Measurements from ENCODE around the gene INPP5D. TPM values are rescaled to one million over a fixed set of nuclear protein-coding genes. Genes with fewer than 3 reads are reported as not detected.

INPP5D gene
- total RNA-seq, 1 experiment from 2014 or later = 12.7 TPM

DNA sequence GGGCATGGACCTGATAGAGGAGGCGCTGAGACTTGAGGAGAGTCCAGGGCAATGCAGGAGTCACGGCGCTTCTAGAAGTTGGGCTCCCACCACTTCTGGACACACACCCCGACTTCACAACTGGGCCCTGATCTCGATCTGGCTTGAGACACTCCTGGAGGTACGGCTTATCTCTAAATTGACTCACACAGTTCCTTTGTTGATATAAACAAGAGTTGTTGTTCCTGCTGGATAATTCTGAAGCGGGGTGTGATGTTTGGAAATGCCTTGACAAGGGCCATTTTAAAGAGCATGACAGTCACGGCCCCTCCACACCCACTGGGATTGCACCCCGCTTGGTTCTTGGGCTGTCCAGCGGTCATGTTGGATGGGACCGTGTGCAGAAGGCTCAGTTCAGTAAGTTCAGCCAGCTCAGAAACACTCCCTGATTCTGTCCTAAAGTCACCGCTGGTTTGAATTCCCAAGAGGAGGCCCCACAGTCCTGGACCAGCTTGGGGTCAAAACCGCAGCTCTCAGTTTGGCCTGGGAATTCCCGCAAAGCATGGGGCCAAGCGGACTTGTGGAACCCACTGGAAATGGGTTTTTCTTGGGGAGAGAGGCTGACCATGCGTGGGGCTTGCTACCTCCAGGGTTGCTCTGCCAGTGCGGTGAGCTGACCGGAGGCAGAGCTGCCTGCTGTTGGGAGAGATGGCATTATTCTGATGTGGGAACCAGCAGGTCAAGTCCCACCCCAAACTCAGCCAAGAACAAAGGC is 37.0 kb upstream of the INPP5D start:
- Histone ChIP-seq H3K4me2 (ENCODE audit: insufficient read depth, insufficient read length, low read length) (no peak overlapping the region), H2BK120ac (ENCODE audit: low read depth, low read length, poor library complexity, severe bottlenecking) (no peak overlapping the region), H3K9me3 (ENCODE audit: control insufficient read depth, low read depth, low read length) (no peaks in the 10 kb centered on the region), H3K27ac (ENCODE audit: insufficient read length, low read depth, low read length) (no peak overlapping the region), H4K20me1 (ENCODE audit: control insufficient read depth, insufficient read depth, insufficient read length) (no peaks in the 10 kb centered on the region), H3K23me2 (ENCODE audit: insufficient read length, low read depth, low read length, poor library complexity, severe bottlenecking) (no peaks in the 10 kb centered on the region), H3K4me1 (ENCODE audit: insufficient read depth, low read length) (no peaks in the 10 kb centered on the region), H3K9ac (ENCODE audit: extremely low read depth, insufficient read length, low read length) (no peak overlapping the region), H2AK5ac (ENCODE audit: insufficient read length, low read length) (no peak overlapping the region), H4K91ac (ENCODE audit: insufficient read length, low read depth, low read length) (no peak overlapping the region), H4K5ac (ENCODE audit: insufficient read length, low read depth, low read length) (no peak overlapping the region), H2BK5ac (ENCODE audit: insufficient read length, low read length) (no peak overlapping the region), H3K79me1 (ENCODE audit: insufficient read depth, low read depth, low read length, poor library complexity, severe bottlenecking) (no peaks in the 10 kb centered on the region), H2BK20ac (ENCODE audit: low read depth, low read length, poor library complexity, severe bottlenecking) (no peak overlapping the region), H2BK12ac (ENCODE audit: insufficient read length, low read depth, low read length) (no peak overlapping the region), H2BK15ac (ENCODE audit: low read depth, low read length) (no peak overlapping the region), H3K79me2 (ENCODE audit: insufficient read depth, low read length) (no peaks in the 10 kb centered on the region), H3K14ac (ENCODE audit: insufficient read depth, low read length) (no peak overlapping the region; the same call in 1 of the 2 replicates), H2AFZ (ENCODE audit: low read length) (no peak overlapping the region), H3K27me3 (ENCODE audit: insufficient read depth, low read length) (no peaks in the 10 kb centered on the region), H3T11ph (ENCODE audit: low read length) (no peak overlapping the region), H3K4ac (ENCODE audit: low read depth, low read length) (no peak overlapping the region), H3K23ac (ENCODE audit: insufficient read length, low read depth, low read length) (no peak overlapping the region), H4K8ac (replicated peaks; ENCODE audit: insufficient read length, low read depth, low read length) (no peak overlapping the region), H3K56ac (ENCODE audit: insufficient read length, low read depth, low read length) (no peak overlapping the region), H3K18ac (ENCODE audit: insufficient read length, low read depth, low read length) (no peak overlapping the region)
- Mint-ChIP-seq H3K4me3 (no peak overlapping the region), H3K27me3 (ENCODE audit: low read depth) (no peaks in the 10 kb centered on the region), H3K27ac (no peak overlapping the region), H3K4me1 (peaks cover 4 to 7% of the 10 kb centered on the region in 2 experiments; a peak in 3 of 4 replicates), H3K36me3 (ENCODE audit: insufficient read depth in 1 of 3, low read depth in 3 of 3) (no peaks in the 10 kb centered on the region), H3K9me3 (no peaks in the 10 kb centered on the region; a peak in 1 of 5 replicates)
- WGBS (ENCODE audit: extremely low coverage, insufficient read length, low lambda C conversion rate) = no CpG with 5 or more reads among the region's 18 CpGs
- DNase-seq = no peak
- TF ChIP-seq, protein P1, sequence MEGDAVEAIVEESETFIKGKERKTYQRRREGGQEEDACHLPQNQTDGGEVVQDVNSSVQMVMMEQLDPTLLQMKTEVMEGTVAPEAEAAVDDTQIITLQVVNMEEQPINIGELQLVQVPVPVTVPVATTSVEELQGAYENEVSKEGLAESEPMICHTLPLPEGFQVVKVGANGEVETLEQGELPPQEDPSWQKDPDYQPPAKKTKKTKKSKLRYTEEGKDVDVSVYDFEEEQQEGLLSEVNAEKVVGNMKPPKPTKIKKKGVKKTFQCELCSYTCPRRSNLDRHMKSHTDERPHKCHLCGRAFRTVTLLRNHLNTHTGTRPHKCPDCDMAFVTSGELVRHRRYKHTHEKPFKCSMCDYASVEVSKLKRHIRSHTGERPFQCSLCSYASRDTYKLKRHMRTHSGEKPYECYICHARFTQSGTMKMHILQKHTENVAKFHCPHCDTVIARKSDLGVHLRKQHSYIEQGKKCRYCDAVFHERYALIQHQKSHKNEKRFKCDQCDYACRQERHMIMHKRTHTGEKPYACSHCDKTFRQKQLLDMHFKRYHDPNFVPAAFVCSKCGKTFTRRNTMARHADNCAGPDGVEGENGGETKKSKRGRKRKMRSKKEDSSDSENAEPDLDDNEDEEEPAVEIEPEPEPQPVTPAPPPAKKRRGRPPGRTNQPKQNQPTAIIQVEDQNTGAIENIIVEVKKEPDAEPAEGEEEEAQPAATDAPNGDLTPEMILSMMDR (conservative IDR thresholded peaks at IDR 0.05) = no peak
